Stimulated activated CD8-positive, alpha-beta memory T cell treated with anti-CD3 and anti-CD28 coated beads, Interleukin-7, amount 100 ng/mL, for 1 hour (primary cell): Measurements from ENCODE around the gene ERN1.

Experiments
- DNase-seq, 2 donors: peaks; one replicate each; pipeline ENCODE4 v3.0.0-alpha.2; 2020; ENCODE audit warnings: low read depth in 2 of 2

Gene ERN1

GRCh38 chr17:64157669-64158180, 27.8 kb upstream of the ERN1 start:
- DNase-seq, result no peak

- DNase-seq, result no peak
Measured at GRCh38 chr17:64156670-64157069, 26.7 kb upstream of the ERN1 start.

- no peak for DNase-seq
Measured at GRCh38 chr17:64155751-64156544, 26.0 kb upstream of the ERN1 start.

- no peak for DNase-seq
Measured at GRCh38 chr17:64155129-64155528, 25.2 kb upstream of the ERN1 start.

- no peak for DNase-seq
Measured at GRCh38 chr17:64154717-64155116, 24.8 kb upstream of the ERN1 start.

GRCh38 chr17:64154313-64154695, 24.4 kb upstream of the ERN1 start:
- no peak for DNase-seq

GRCh38 chr17:64153565-64154312, 23.8 kb upstream of the ERN1 start:
- DNase-seq, result no peak

- no peak for DNase-seq
Measured at GRCh38 chr17:64152428-64153125, 22.6 kb upstream of the ERN1 start.

GRCh38 chr17:64151016-64151368, 21.0 kb upstream of the ERN1 start:
- no peak for DNase-seq

GRCh38 chr17:64150237-64151015, 20.5 kb upstream of the ERN1 start:
- no peak for DNase-seq

GRCh38 chr17:64149196-64149595, 19.3 kb upstream of the ERN1 start:
- DNase-seq, result no peak

GRCh38 chr17:64148699-64149098, 18.8 kb upstream of the ERN1 start:
- no peak for DNase-seq

- no peak for DNase-seq
Measured at GRCh38 chr17:64148017-64148631, 18.2 kb upstream of the ERN1 start.

- DNase-seq, result no peak
Measured at GRCh38 chr17:64147110-64148016, 17.4 kb upstream of the ERN1 start.

GRCh38 chr17:64146418-64147109, 16.6 kb upstream of the ERN1 start:
- peak; percentile 15 to 24 for DNase-seq

- peak; percentile 86 to 87 for DNase-seq
Measured at GRCh38 chr17:64145751-64146417, 15.9 kb upstream of the ERN1 start.

GRCh38 chr17:64145375-64145750, 15.4 kb upstream of the ERN1 start:
- DNase-seq, result no peak

- DNase-seq, result no peak
Measured at GRCh38 chr17:64139542-64139941, 9.6 kb upstream of the ERN1 start.

- DNase-seq, result no peak
Measured at GRCh38 chr17:64138441-64138840, 8.5 kb upstream of the ERN1 start.
